ENCODE measurements around the gene AP5S1.
"Not testable (repeated sequence)": the region's sequence is repeated elsewhere in the genome, so short reads cannot be mapped to it uniquely, and the experiment has no call there.

The AP5S1 gene

GRCh38 chr20:3812259-3812681, 8.1 kb upstream of the AP5S1 start:
- DNase-seq (ENCODE audit: low read depth, low spot score) = no peak

- DNase-seq (ENCODE audit: low read depth, low spot score) = no peak
Observed at GRCh38 chr20:3812975-3813847, 7.1 kb upstream of the AP5S1 start.

GRCh38 chr20:3813848-3814581, 6.3 kb upstream of the AP5S1 start:
- no peak for DNase-seq (ENCODE audit: low read depth, low spot score)

GRCh38 chr20:3814928-3815495, 5.3 kb upstream of the AP5S1 start:
- no peak for DNase-seq (ENCODE audit: low read depth, low spot score)

GRCh38 chr20:3815703-3816315, 4.5 kb upstream of the AP5S1 start:
- DNase-seq (ENCODE audit: low read depth, low spot score) = no peak

- no peak for DNase-seq (ENCODE audit: low read depth, low spot score)
Observed at GRCh38 chr20:3818155-3819151, 1.9 kb upstream of the AP5S1 start.

GRCh38 chr20:3819411-3820047, 818 bp upstream of the AP5S1 start:
- no peak for DNase-seq (ENCODE audit: low read depth, low spot score)

GRCh38 chr20:3820901-3821727, 767 bp downstream of the AP5S1 start:
- no peak for DNase-seq (ENCODE audit: low read depth, low spot score)

GRCh38 chr20:3821996-3822395, 1.6 kb downstream of the AP5S1 start:
- no peak for DNase-seq (ENCODE audit: low read depth, low spot score)

GRCh38 chr20:3823881-3824280, 3.5 kb downstream of the AP5S1 start:
- DNase-seq (ENCODE audit: low read depth, low spot score) = no peak

- no peak for DNase-seq (ENCODE audit: low read depth, low spot score)
Observed at GRCh38 chr20:3825526-3825925, 5.2 kb downstream of the AP5S1 start.

GRCh38 chr20:3826420-3826819, 6.1 kb downstream of the AP5S1 start:
- no peak for DNase-seq (ENCODE audit: low read depth, low spot score)

GRCh38 chr20:3828798-3829197, 8.5 kb downstream of the AP5S1 start:
- no peak for DNase-seq (ENCODE audit: low read depth, low spot score)

GRCh38 chr20:3829891-3830290, 9.5 kb downstream of the AP5S1 start:
- not testable (repeated sequence) for DNase-seq (ENCODE audit: low read depth, low spot score)

- no peak for DNase-seq (ENCODE audit: low read depth, low spot score)
Observed at GRCh38 chr20:3836132-3836531, 15.8 kb downstream of the AP5S1 start.

GRCh38 chr20:3839328-3839727, 19.0 kb downstream of the AP5S1 start:
- no peak for DNase-seq (ENCODE audit: low read depth, low spot score)

- not testable (repeated sequence) for DNase-seq (ENCODE audit: low read depth, low spot score)
Observed at GRCh38 chr20:3840201-3840600, 19.9 kb downstream of the AP5S1 start.

- DNase-seq (ENCODE audit: low read depth, low spot score) = no peak
Observed at GRCh38 chr20:3842348-3842930, 22.1 kb downstream of the AP5S1 start.

- DNase-seq (ENCODE audit: low read depth, low spot score) = no peak
Observed at GRCh38 chr20:3843490-3843889, 23.1 kb downstream of the AP5S1 start.

Measured in activated CD4-positive, CD25-positive, alpha-beta regulatory T cell treated with anti-CD3 and anti-CD28 coated beads, Interleukin-2, amount 50 U/mL, for 16 hours (primary cell).